ENCODE results near the gene LY86.

GRCh38 chr6:6651335-6651734, 62.8 kb downstream of the LY86 start:
- TF ChIP-seq POLR2A (IDR thresholded peaks at IDR 0.05) (no peak), POLR2AphosphoS5 (IDR thresholded peaks at IDR 0.05) (no peak), CTCF (IDR thresholded peaks at IDR 0.05) (no peak)

All from upper lobe of left lung (tissue), 4 donors.